Kidney (tissue), 14 donors: ENCODE data around the gene RGR. TPM values are rescaled to one million over a fixed set of nuclear protein-coding genes. Genes with fewer than 3 reads are reported as not detected.

ENCODE experiments used
- DNase-seq, 5 donors: peaks; one replicate each; pipeline ENCODE4 v3.0.0-alpha.2; 2013 to 2020
- FAIRE-seq: peaks from 2 replicates; lab custom pipeline; 2012; peaks lifted over from hg19 to GRCh38; lab: Jason Lieb, UNC
- H3K27ac ChIP-seq, 2 donors: one replicate each; pipeline ENCODE4 v1.7.0; 2013; ENCODE audit warnings: low read depth in 2 of 2, low read length in 2 of 2, inconsistent platforms in 1 of 2
- H3K27me3 ChIP-seq: one replicate; pipeline ENCODE4 v1.7.1; 2013; ENCODE audit warnings: low read length, inconsistent platforms; ENCODE audit not compliant: control insufficient read depth, insufficient read depth
- H3K36me3 ChIP-seq, 3 donors: one replicate each; pipeline versions ENCODE4 v1.7.0 to v1.7.1; 2013; ENCODE audit warnings: low read length in 3 of 3, control low read depth in 1 of 3, inconsistent platforms in 1 of 3; ENCODE audit not compliant: insufficient read depth in 3 of 3, control insufficient read depth in 2 of 3
- H3K4me1 ChIP-seq, 3 donors: one replicate each; pipeline versions ENCODE4 v1.7.0 to v1.7.1; 2013; ENCODE audit warnings: low read length in 3 of 3, inconsistent platforms in 1 of 3, low read depth in 1 of 3; ENCODE audit not compliant: control insufficient read depth in 2 of 3, insufficient read depth in 2 of 3
- H3K4me3 ChIP-seq, 3 donors: one replicate each; pipeline versions ENCODE4 v1.7.0 to v1.8.1; 2013; ENCODE audit warnings: low read length in 3 of 3, control low read depth in 1 of 3, inconsistent platforms in 1 of 3
- H3K9ac ChIP-seq, 3 donors: one replicate each; pipeline versions ENCODE4 v1.7.0 to v1.7.1; 2013; ENCODE audit warnings: low read length in 3 of 3, control low read depth in 1 of 3, inconsistent platforms in 1 of 3
- H3K9me3 ChIP-seq, 3 donors: one replicate each; pipeline versions ENCODE4 v1.7.0 to v1.7.1; 2013; ENCODE audit warnings: low read length in 3 of 3, control low read depth in 1 of 3, inconsistent platforms in 1 of 3; ENCODE audit not compliant: control insufficient read depth in 2 of 3, insufficient read depth in 1 of 3
- CTCF ChIP-seq: IDR thresholded peaks from 3 replicates; pipeline ENCODE4 v1.5.1; 2012; ENCODE audit warnings: mild to moderate bottlenecking, moderate library complexity, borderline replicate concordance; ENCODE audit not compliant: insufficient read depth; ENCODE audit errors: extremely low read depth
- intact Hi-C: fragments of 100-400 bp; cut with DNase I; formaldehyde crosslinking; loops from one replicate; pipeline ENCODE4 v1.11.1; 2022
- polyA plus RNA-seq: library from polyadenylated mRNA; stranded (reverse); fragments of 350-450 nt; fragmentation: Illumina TruSeq; extraction: RNeasy Lipid Tissue Mini Kit (QIAGEN cat#74804); gene quantifications from one replicate; pipeline ENCODE4 v1.2.3, GENCODE V29; 2014; ENCODE audit warnings: low read depth, low replicate concordance; ENCODE audit not compliant: insufficient read depth
- total RNA-seq: library from RNA; stranded (reverse); fragmentation: NEBNext Ultra II Directional; extraction: Animal tissue kit (Norgen Biotek cat#: 25700); gene quantifications from one replicate; pipeline ENCODE4 v1.2.1, GENCODE V29; 2021
- donor health status: control.
- donor health status: control.
- donor health status: control.
- donor health status: control.
- donor health status: control.
- donor health status: DM: yes; HTN: yes; CAD: no.
- donor health status: Normal renal cell carcinoma (clear cell type).

RGR gene
- total and polyA plus RNA-seq, 2 donors from 2014 or later: not detected

GRCh38 chr10:84214046-84214572 is 30.7 kb upstream of the RGR start:
- Histone ChIP-seq H3K4me1 (no peaks in the 10 kb centered on the region), H3K4me3 (no peak overlapping the region), H3K27ac (no peak overlapping the region), H3K9me3 (no peaks in the 10 kb centered on the region), H3K27me3 (no peaks in the 10 kb centered on the region), H3K36me3 (no peaks in the 10 kb centered on the region), H3K9ac (no peak overlapping the region)
- no peak for TF ChIP-seq CTCF
- DNase-seq (no peak), FAIRE-seq (no peak)
- intact Hi-C loops: no loop called here

GRCh38 chr10:84214612-84215235 is 30.1 kb upstream of the RGR start:
- Histone ChIP-seq H3K27me3 (no peaks in the 10 kb centered on the region), H3K36me3 (no peaks in the 10 kb centered on the region), H3K27ac (no peak overlapping the region), H3K9me3 (peaks cover 0 to 3% (median 0%) of the 10 kb centered on the region in 3 donors), H3K9ac (no peak overlapping the region), H3K4me1 (no peaks in the 10 kb centered on the region), H3K4me3 (no peak overlapping the region)
- TF ChIP-seq CTCF: peak; percentile 31
- FAIRE-seq: no peak
- DNase-seq: no peak
- intact Hi-C loops: no loop called here

GRCh38 chr10:84216834-84217233 is 28.0 kb upstream of the RGR start:
- Histone ChIP-seq H3K9ac (no peak overlapping the region), H3K36me3 (no peaks in the 10 kb centered on the region), H3K27me3 (no peaks in the 10 kb centered on the region), H3K4me3 (no peak overlapping the region), H3K9me3 (peaks cover 0 to 3% (median 0%) of the 10 kb centered on the region in 3 donors), H3K27ac (no peak overlapping the region), H3K4me1 (no peaks in the 10 kb centered on the region)
- no peak for TF ChIP-seq CTCF
- intact Hi-C loops: no loop called here
- DNase-seq (no peak), FAIRE-seq (no peak)
